ENCODE results near the gene ZXDC.

GRCh38 chr3:126447456-126448106 lies 28.1 kb downstream of the ZXDC start:
- TF ChIP-seq CTCF (IDR thresholded peaks at IDR 0.05) (no peak), POLR2A (IDR thresholded peaks at IDR 0.05) (no peak), EP300 (IDR thresholded peaks at IDR 0.05) (no peak)

All from tibial nerve (tissue), 4 donors.